Cardiac muscle cell (in vitro differentiated cells and primary cell): ENCODE measurements around the gene GPC5. TPM values are rescaled to one million over a fixed set of nuclear protein-coding genes. Genes with fewer than 3 reads are reported as not detected.

Source experiments
- DNase-seq, 2 donors: peaks; one replicate each; pipeline versions ENCODE4 v3.0.0 to v3.0.0-alpha.2; 2010 to 2017; ENCODE audit warnings: low read depth in 1 of 2, low spot score in 1 of 2
- H3K27ac ChIP-seq: fragments of 200-600 bp; sonication (generic); 2 replicates; pipeline ENCODE4 v1.5.1; 2016
- H3K27me3 ChIP-seq: fragments of 200-600 bp; sonication (generic); 2 replicates; pipeline ENCODE4 v1.6.0; 2016; ENCODE audit warnings: control low read depth
- H3K36me3 ChIP-seq: fragments of 200-600 bp; sonication (generic); 2 replicates; pipeline ENCODE4 v1.5.1; 2016; ENCODE audit warnings: control low read depth
- H3K4me1 ChIP-seq: fragments of 200-600 bp; sonication (generic); 2 replicates; pipeline ENCODE4 v1.8.1; 2017; ENCODE audit warnings: low read depth, mild to moderate bottlenecking, mixed run types
- H3K4me3 ChIP-seq: fragments of 200-600 bp; sonication (generic); 2 replicates; pipeline ENCODE4 v1.5.1; 2016; ENCODE audit warnings: mild to moderate bottlenecking
- H3K9me3 ChIP-seq: fragments of 200-600 bp; sonication (generic); 2 replicates; pipeline ENCODE4 v1.5.1; 2017; ENCODE audit warnings: low read depth, mild to moderate bottlenecking, control low read depth
- CTCF ChIP-seq: IDR thresholded peaks from 2 replicates; pipeline ENCODE4 v1.5.1; 2012; ENCODE audit warnings: low read depth, mild to moderate bottlenecking, low read length
- polyA plus RNA-seq: library from polyadenylated mRNA; unstranded; fragments of >200 nt; fragmentation: Nextera tagmentation; extraction: Ambion mirVana; gene quantifications from 2 replicates; pipeline ENCODE4 v1.2.1, GENCODE V29; 2016
- total RNA-seq: library from RNA; depleted of rRNA; stranded (reverse); fragments of >200 nt; gene quantifications from 2 replicates; pipeline ENCODE4 v1.2.3, GENCODE V29; 2016

GPC5 gene
- total and polyA plus RNA-seq, 2 experiments from 2014 or later = 0.97 to 3.3 TPM

- H3K9me3 ChIP-seq = no peaks in the 10 kb centered on the region
- H3K27me3 ChIP-seq = no peaks in the 10 kb centered on the region
- H3K4me3 ChIP-seq = no peak overlapping the region
- TF ChIP-seq CTCF = no peak
- no peak for DNase-seq
- no peak overlapping the region for H3K27ac ChIP-seq
- no peaks in the 10 kb centered on the region for H3K4me1 ChIP-seq
- no peaks in the 10 kb centered on the region for H3K36me3 ChIP-seq
These were observed 899.8 kb downstream of the GPC5 start for GRCh38 chr13:92297971-92298942.

GRCh38 chr13:92300651-92301050 is 902.2 kb downstream of the GPC5 start:
- no peak for TF ChIP-seq CTCF
- H3K27me3 ChIP-seq = no peaks in the 10 kb centered on the region
- H3K4me1 ChIP-seq = no peaks in the 10 kb centered on the region
- DNase-seq = peak in 1 of 2 donors; percentile 67
- no peaks in the 10 kb centered on the region for H3K9me3 ChIP-seq
- H3K36me3 ChIP-seq = no peaks in the 10 kb centered on the region
- no peak overlapping the region for H3K27ac ChIP-seq
- H3K4me3 ChIP-seq = no peak overlapping the region

GRCh38 chr13:92303428-92303827 is 905.0 kb downstream of the GPC5 start:
- no peak for TF ChIP-seq CTCF
- peak in 1 of 2 donors; percentile 98 for DNase-seq
- no peaks in the 10 kb centered on the region for H3K9me3 ChIP-seq
- H3K4me1 ChIP-seq = no peaks in the 10 kb centered on the region
- no peak overlapping the region for H3K4me3 ChIP-seq
- H3K27me3 ChIP-seq = no peaks in the 10 kb centered on the region
- H3K27ac ChIP-seq = no peak overlapping the region
- H3K36me3 ChIP-seq = no peaks in the 10 kb centered on the region

GRCh38 chr13:92307752-92308151 is 909.3 kb downstream of the GPC5 start:
- Histone ChIP-seq H3K27me3 (no peaks in the 10 kb centered on the region), H3K4me1 (no peaks in the 10 kb centered on the region), H3K27ac (no peak overlapping the region), H3K9me3 (no peaks in the 10 kb centered on the region), H3K36me3 (no peaks in the 10 kb centered on the region), H3K4me3 (no peak overlapping the region)
- no peak for DNase-seq
- TF ChIP-seq CTCF = no peak

- Histone ChIP-seq H3K36me3 (no peaks in the 10 kb centered on the region), H3K4me3 (no peak overlapping the region), H3K9me3 (no peaks in the 10 kb centered on the region), H3K27me3 (no peaks in the 10 kb centered on the region), H3K27ac (no peak overlapping the region), H3K4me1 (no peaks in the 10 kb centered on the region)
- no peak for DNase-seq
- TF ChIP-seq CTCF = no peak
These were observed 914.4 kb downstream of the GPC5 start for GRCh38 chr13:92312823-92313222.
